Chondrocyte (in vitro differentiated cells): ENCODE results near the gene ARHGAP22. TPM values are rescaled to one million over a fixed set of nuclear protein-coding genes. Genes with fewer than 3 reads are reported as not detected.

Experiments
- DNase-seq: peaks from one replicate; pipeline ENCODE4 v3.0.0; 2021; ENCODE audit warnings: mixed read lengths, low spot score
- H3K27ac Mint-ChIP-seq: one replicate; pipeline ENCODE4 v1.8.0; 2021; ENCODE audit warnings: mild to moderate bottlenecking, moderate library complexity, mixed read lengths; ENCODE audit not compliant: unreplicated experiment
- H3K27me3 Mint-ChIP-seq: 2 replicates; pipeline ENCODE4 v1.8.0; 2021; ENCODE audit warnings: low read depth, mixed read lengths
- H3K36me3 Mint-ChIP-seq: 2 replicates; pipeline ENCODE4 v1.8.0; 2021; ENCODE audit warnings: low read depth, mixed read lengths
- H3K4me1 Mint-ChIP-seq: 2 replicates; pipeline ENCODE4 v1.8.0; 2021; ENCODE audit warnings: low read depth, mild to moderate bottlenecking, mixed read lengths
- H3K4me3 Mint-ChIP-seq: one replicate; pipeline ENCODE4 v1.8.0; 2021; ENCODE audit warnings: mild to moderate bottlenecking, moderate library complexity, mixed read lengths; ENCODE audit not compliant: unreplicated experiment
- H3K9me3 Mint-ChIP-seq: 2 replicates; pipeline ENCODE4 v1.8.0; 2021; ENCODE audit warnings: low read depth, mixed read lengths
- total RNA-seq: library from RNA; stranded (reverse); gene quantifications from 3 replicates; pipeline ENCODE4 v1.2.1, GENCODE V29; 2021
- TF ChIP-seq, protein P1 (sequence below): fragments of 200-600 bp; sonication (generic); IDR thresholded peaks from 2 replicates; pipeline ENCODE4 v1.5.0; 2021; ENCODE audit warnings: antibody characterized with exemption, mild to moderate bottlenecking, moderate library complexity

Gene ARHGAP22
- total RNA-seq, 1 donor from 2014 or later, result 8.8 TPM

GRCh38 chr10:48574322-48574796, 30.5 kb downstream of the ARHGAP22 start:
- peaks cover 20% of the 10 kb centered on the region for H3K4me1 Mint-ChIP-seq
- TF ChIP-seq, protein P1, sequence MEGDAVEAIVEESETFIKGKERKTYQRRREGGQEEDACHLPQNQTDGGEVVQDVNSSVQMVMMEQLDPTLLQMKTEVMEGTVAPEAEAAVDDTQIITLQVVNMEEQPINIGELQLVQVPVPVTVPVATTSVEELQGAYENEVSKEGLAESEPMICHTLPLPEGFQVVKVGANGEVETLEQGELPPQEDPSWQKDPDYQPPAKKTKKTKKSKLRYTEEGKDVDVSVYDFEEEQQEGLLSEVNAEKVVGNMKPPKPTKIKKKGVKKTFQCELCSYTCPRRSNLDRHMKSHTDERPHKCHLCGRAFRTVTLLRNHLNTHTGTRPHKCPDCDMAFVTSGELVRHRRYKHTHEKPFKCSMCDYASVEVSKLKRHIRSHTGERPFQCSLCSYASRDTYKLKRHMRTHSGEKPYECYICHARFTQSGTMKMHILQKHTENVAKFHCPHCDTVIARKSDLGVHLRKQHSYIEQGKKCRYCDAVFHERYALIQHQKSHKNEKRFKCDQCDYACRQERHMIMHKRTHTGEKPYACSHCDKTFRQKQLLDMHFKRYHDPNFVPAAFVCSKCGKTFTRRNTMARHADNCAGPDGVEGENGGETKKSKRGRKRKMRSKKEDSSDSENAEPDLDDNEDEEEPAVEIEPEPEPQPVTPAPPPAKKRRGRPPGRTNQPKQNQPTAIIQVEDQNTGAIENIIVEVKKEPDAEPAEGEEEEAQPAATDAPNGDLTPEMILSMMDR, result no peak

GRCh38 chr10:48573045-48573444, 31.8 kb downstream of the ARHGAP22 start:
- H3K27me3 Mint-ChIP-seq, result no peaks in the 10 kb centered on the region
- DNase-seq, result no peak
- H3K9me3 Mint-ChIP-seq, result no peaks in the 10 kb centered on the region
- no peak overlapping the region for H3K4me3 Mint-ChIP-seq
- no peak overlapping the region for H3K27ac Mint-ChIP-seq
- H3K36me3 Mint-ChIP-seq, result no peaks in the 10 kb centered on the region
- H3K4me1 Mint-ChIP-seq, result peaks cover 8% of the 10 kb centered on the region
- TF ChIP-seq, protein P1, result no peak

More at GRCh38 chr10:48574322-48574796, 30.5 kb downstream of the ARHGAP22 start:
- no peaks in the 10 kb centered on the region for H3K36me3 Mint-ChIP-seq
- no peaks in the 10 kb centered on the region for H3K27me3 Mint-ChIP-seq
- no peak for DNase-seq
- no peak overlapping the region for H3K4me3 Mint-ChIP-seq
- H3K9me3 Mint-ChIP-seq, result no peaks in the 10 kb centered on the region
- no peak overlapping the region for H3K27ac Mint-ChIP-seq

DNA sequence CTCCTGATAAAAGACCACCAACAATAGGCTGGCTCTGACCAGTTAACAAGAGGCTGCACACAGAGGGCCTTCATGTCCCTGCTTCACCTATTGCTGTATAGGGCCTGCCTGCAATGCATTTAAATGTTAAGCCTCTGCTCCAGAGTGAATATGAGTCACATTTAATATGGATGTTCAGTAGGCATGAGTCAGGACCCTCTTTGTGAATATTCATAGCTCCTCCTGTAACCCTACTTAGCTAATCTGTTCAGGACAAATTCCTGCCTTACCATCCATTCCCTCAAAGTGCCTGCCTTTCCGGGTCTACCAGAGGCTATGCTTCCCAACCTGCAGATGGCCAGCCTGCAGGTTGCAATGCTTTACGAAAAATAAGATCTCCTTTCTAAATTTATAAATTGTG, 32.5 kb downstream of the ARHGAP22 start:
- H3K4me3 Mint-ChIP-seq, result no peak overlapping the region
- no peak overlapping the region for H3K27ac Mint-ChIP-seq
- no peaks in the 10 kb centered on the region for H3K36me3 Mint-ChIP-seq
- peaks cover 8% of the 10 kb centered on the region for H3K4me1 Mint-ChIP-seq
- H3K9me3 Mint-ChIP-seq, result no peaks in the 10 kb centered on the region
- TF ChIP-seq, protein P1, result no peak
- no peak for DNase-seq
- no peaks in the 10 kb centered on the region for H3K27me3 Mint-ChIP-seq

DNA sequence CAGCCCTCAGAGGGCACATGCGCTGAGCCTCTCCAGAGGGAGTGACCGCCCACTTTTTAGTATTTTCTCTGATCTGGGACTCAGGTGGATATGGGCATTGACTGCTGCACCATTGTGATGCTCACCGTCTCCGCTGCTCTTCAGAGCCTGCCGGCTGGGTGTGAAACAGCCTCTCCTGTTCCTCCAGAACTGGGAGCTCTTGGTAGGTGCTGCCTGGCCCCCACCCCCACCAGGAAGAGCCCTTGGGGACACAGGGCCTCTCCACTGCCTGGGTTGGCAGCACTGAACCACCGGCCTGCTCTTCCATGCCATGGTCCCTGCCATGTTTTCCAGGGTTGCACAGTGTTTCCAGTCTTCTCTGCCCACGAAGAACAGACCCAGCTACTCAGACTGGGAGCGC, 36.3 kb downstream of the ARHGAP22 start:
- Mint-ChIP-seq H3K36me3 (no peaks in the 10 kb centered on the region), H3K9me3 (no peaks in the 10 kb centered on the region), H3K27me3 (no peaks in the 10 kb centered on the region), H3K4me1 (no peaks in the 10 kb centered on the region), H3K27ac (no peak overlapping the region), H3K4me3 (no peak overlapping the region)
- TF ChIP-seq, protein P1, result no peak
- no peak for DNase-seq

DNA sequence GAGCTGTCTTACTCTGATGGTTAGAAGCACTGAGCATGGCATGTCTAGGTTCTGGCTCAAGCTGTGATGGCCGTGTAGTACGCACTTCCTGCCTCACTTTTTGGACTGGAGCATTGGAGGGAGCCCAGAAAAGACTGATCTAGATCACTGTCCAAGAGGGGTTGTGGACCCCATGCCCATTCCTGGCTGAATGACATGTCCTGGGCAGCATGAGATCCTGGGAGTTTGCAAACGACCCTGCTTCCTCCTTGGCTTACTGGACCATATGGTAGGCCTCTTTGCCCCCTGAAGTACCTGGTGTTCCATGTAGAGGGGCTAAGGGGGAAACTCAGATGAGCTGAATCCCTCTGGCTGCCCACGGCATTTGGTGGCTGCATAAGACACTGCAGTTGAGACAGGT, 36.7 kb downstream of the ARHGAP22 start:
- Mint-ChIP-seq H3K9me3 (no peaks in the 10 kb centered on the region), H3K27ac (no peak overlapping the region), H3K36me3 (no peaks in the 10 kb centered on the region), H3K4me1 (no peaks in the 10 kb centered on the region), H3K27me3 (no peaks in the 10 kb centered on the region), H3K4me3 (no peak overlapping the region)
- TF ChIP-seq, protein P1, result no peak
- DNase-seq, result no peak
